SK-N-SH (cell line): ENCODE measurements around the gene MOCS2. TPM values are rescaled to one million over a fixed set of nuclear protein-coding genes. Genes with fewer than 3 reads are reported as not detected.
A peak's percentile ranks its signal among the peaks of the same experiment; 100 is the strongest.

Source experiments
- CTCF ChIA-PET: fragments of 300-600, 350-600 bp; formaldehyde crosslinking; extraction: SDS; loops from one replicate; lab custom pipeline; 2021; lab: Yijun Ruan, JAX
- POLR2A ChIA-PET: fragments of 350-600 bp; sonication (Branson Sonifier 250); formaldehyde crosslinking; extraction: SDS; loops from one replicate; lab custom pipeline; 2020; ENCODE audit warnings: antibody characterized with exemption, inconsistent platforms; lab: Yijun Ruan, JAX
- DNase-seq: peaks from one replicate; pipeline ENCODE4 v3.0.0; 2012
- H2AFZ ChIP-seq: fragments of 200-600 bp; sonication (generic); 2 replicates; pipeline ENCODE4 v1.8.1; 2016; ENCODE audit warnings: antibody characterized with exemption, mild to moderate bottlenecking, low read depth
- H3F3A ChIP-seq: fragments of 200-600 bp; sonication (generic); replicated peaks from 2 replicates; pipeline ENCODE3; 2016; ENCODE audit warnings: antibody characterized with exemption, mild to moderate bottlenecking; ENCODE audit not compliant: insufficient read depth
- H3K27ac ChIP-seq, 2 experiments: fragments of 200-500 bp in 1 of 2; fragments of 200-600 bp in 1 of 2; sonication (Bioruptor generic) in 1 of 2; sonication (generic), shearing (Covaris generic) in 1 of 2; 2 replicates each; pipeline versions ENCODE4 v1.5.1 to v1.6.1; 2014 to 2016; ENCODE audit warnings: low read depth in 2 of 2, inconsistent platforms in 1 of 2, low read length in 1 of 2, mild to moderate bottlenecking in 1 of 2, mixed read lengths in 1 of 2
- H3K27me3 ChIP-seq: fragments of 200-600 bp; sonication (generic), shearing (Covaris generic); 2 replicates; pipeline ENCODE4 v1.6.1; 2016; ENCODE audit warnings: mixed run types; ENCODE audit not compliant: insufficient read depth
- H3K36me3 ChIP-seq, 2 experiments: fragments of 200-500 bp in 1 of 2; fragments of 200-600 bp in 1 of 2; sonication (Bioruptor generic) in 1 of 2; sonication (generic) in 1 of 2; replicated peaks in 1 of 2; 2 replicates each; pipeline versions ENCODE3 to v1.5.1; 2014 to 2016; ENCODE audit warnings: low read length in 1 of 2, mild to moderate bottlenecking in 1 of 2; ENCODE audit not compliant: insufficient read depth in 2 of 2, control insufficient read depth in 1 of 2
- H3K4me1 ChIP-seq, 2 experiments: fragments of 200-500 bp in 1 of 2; fragments of 200-600 bp in 1 of 2; sonication (Bioruptor generic) in 1 of 2; sonication (generic), shearing (Covaris generic) in 1 of 2; 2 replicates each; pipeline versions ENCODE4 v1.5.1 to v1.6.1; 2014 to 2016; ENCODE audit warnings: low read depth in 1 of 2, low read length in 1 of 2, mixed run types in 1 of 2; ENCODE audit not compliant: insufficient read depth in 2 of 2, control insufficient read depth in 1 of 2
- H3K4me2 ChIP-seq: fragments of 200-600 bp; sonication (generic), shearing (Covaris generic); 2 replicates; pipeline ENCODE4 v1.6.1; 2017; ENCODE audit warnings: mixed run types
- H3K4me3 ChIP-seq, 2 experiments: fragments of 200-500 bp in 1 of 2; fragments of 200-600 bp in 1 of 2; sonication (Bioruptor generic) in 1 of 2; sonication (generic), shearing (Covaris generic) in 1 of 2; 2 replicates each; pipeline versions ENCODE4 v1.5.1 to v1.8.1; 2014 to 2016; ENCODE audit warnings: low read depth in 2 of 2, inconsistent platforms in 1 of 2, low read length in 1 of 2, mild to moderate bottlenecking in 1 of 2, mixed read lengths in 1 of 2, moderate library complexity in 1 of 2
- H3K79me2 ChIP-seq: fragments of 200-600 bp; sonication (generic); 2 replicates; pipeline ENCODE4 v1.8.1; 2017; ENCODE audit warnings: mild to moderate bottlenecking; ENCODE audit not compliant: insufficient read depth
- H3K9ac ChIP-seq: fragments of 200-600 bp; sonication (generic); 2 replicates; pipeline ENCODE4 v1.6.1; 2017; ENCODE audit warnings: mixed run types
- H3K9me2 ChIP-seq: fragments of 200-600 bp; sonication (generic); 2 replicates; pipeline ENCODE4 v1.6.1; 2017; ENCODE audit warnings: mixed run types
- H3K9me3 ChIP-seq: fragments of 200-600 bp; sonication (generic); 2 replicates; pipeline ENCODE4 v1.6.1; 2017; ENCODE audit warnings: mixed run types, mild to moderate bottlenecking, moderate library complexity
- H4K20me1 ChIP-seq: fragments of 200-600 bp; sonication (generic); 2 replicates; pipeline ENCODE4 v1.6.1; 2017; ENCODE audit warnings: mild to moderate bottlenecking, mixed run types; ENCODE audit not compliant: insufficient read depth
- CHD2 ChIP-seq: fragments of 150-350 bp; IDR thresholded peaks from 2 replicates; pipeline ENCODE4 v1.6.1; 2018; ENCODE audit warnings: low read length; ENCODE audit not compliant: partially characterized antibody
- ELF1 ChIP-seq: IDR thresholded peaks from 2 replicates; pipeline ENCODE4 v1.4.0; 2012
- FOSL2 ChIP-seq: IDR thresholded peaks from 2 replicates; pipeline ENCODE4 v1.4.0; 2012; ENCODE audit warnings: low read depth, mild to moderate bottlenecking, moderate library complexity, borderline replicate concordance
- FOXJ3 ChIP-seq: sonication (generic); formaldehyde crosslinking; IDR thresholded peaks from 2 replicates; pipeline ENCODE4 v1.5.1; 2020; ENCODE audit warnings: mild to moderate bottlenecking, missing genetic modification reagents
- IRF3 ChIP-seq: fragments of 150-350 bp; IDR thresholded peaks from 2 replicates; pipeline ENCODE4 v1.6.1; 2016; ENCODE audit warnings: mild to moderate bottlenecking, low read depth, low read length
- MEF2A ChIP-seq: IDR thresholded peaks from 2 replicates; pipeline ENCODE4 v1.4.0; 2012; ENCODE audit warnings: low read depth, borderline replicate concordance
- POLR2AphosphoS5 ChIP-seq: IDR thresholded peaks from 2 replicates; pipeline ENCODE4 v1.6.1; 2012; ENCODE audit warnings: low read depth, low read length
- RFX5 ChIP-seq: IDR thresholded peaks from 2 replicates; pipeline ENCODE4 v1.6.1; 2012; ENCODE audit warnings: mild to moderate bottlenecking, improper control_type of control experiment, low read length
- RXRA ChIP-seq: IDR thresholded peaks from 2 replicates; pipeline ENCODE4 v1.4.0; 2012; ENCODE audit warnings: low read depth, mild to moderate bottlenecking, borderline replicate concordance
- SMC3 ChIP-seq: IDR thresholded peaks from 2 replicates; pipeline ENCODE4 v1.6.1; 2012; ENCODE audit warnings: low read depth, low read length, improper control_type of control experiment
- TCF12 ChIP-seq: IDR thresholded peaks from 2 replicates; pipeline ENCODE4 v1.4.0; 2012
- USF2 ChIP-seq: fragments of 150-350 bp; IDR thresholded peaks from 2 replicates; pipeline ENCODE4 v1.6.1; 2017; ENCODE audit warnings: antibody characterized with exemption, low read length, low read depth, borderline replicate concordance
- WGBS: methylation state at CpG from one replicate; pipeline ENCODE4 v1.1.6; 2017; ENCODE audit warnings: low lambda C conversion rate; 5-methylcytosine and 5-hydroxymethylcytosine counted together
- polyA plus RNA-seq, 3 experiments: library from polyadenylated mRNA; depleted of rRNA; stranded (reverse); fragments of >200 nt; gene quantifications; 2 replicates each; pipeline ENCODE4 v1.2.3, GENCODE V29; 2012

MOCS2 gene
- polyA plus RNA-seq, 1 of the 3 experiments (the other 2 are of a cell fraction) = 26.4 TPM

GRCh38 chr5:53084546-53085255, 24.9 kb downstream of the MOCS2 start:
- H3K79me2 ChIP-seq = no peaks in the 10 kb centered on the region
- no peak overlapping the region for H3K27ac ChIP-seq
- H3K9ac ChIP-seq = no peak overlapping the region
- no peaks in the 10 kb centered on the region for H3K27me3 ChIP-seq
- 90% methylated on average over 4 of the region's 4 CpGs for WGBS
- no peak overlapping the region for H3K4me2 ChIP-seq
- peaks cover 37% of the 10 kb centered on the region for H3F3A ChIP-seq
- H3K36me3 ChIP-seq = peaks cover 67 to 88% of the 10 kb centered on the region in 2 experiments
- CTCF ChIA-PET = interaction anchor here (2.1 kb wide), 1 partner anchor 136 kb away, joined by 7 read pairs; no protein-coding TSS in a partner anchor
- POLR2A ChIA-PET = no interaction called here
- no peak overlapping the region for H3K4me3 ChIP-seq
- no peaks in the 10 kb centered on the region for H3K9me3 ChIP-seq
- no peaks in the 10 kb centered on the region for H3K9me2 ChIP-seq
- TF ChIP-seq USF2 = no peak
- no peak for TF ChIP-seq SMC3
- TF ChIP-seq RXRA = no peak
- no peak for TF ChIP-seq RFX5
- no peak for TF ChIP-seq FOSL2
- TF ChIP-seq POLR2AphosphoS5 = no peak
- TF ChIP-seq MEF2A = no peak
- TF ChIP-seq CHD2 = no peak
- DNase-seq = no peak
- no peak overlapping the region for H2AFZ ChIP-seq
- no peaks in the 10 kb centered on the region for H4K20me1 ChIP-seq
- peaks cover 0 to 10% of the 10 kb centered on the region in 2 experiments; a peak in 2 of 4 replicates for H3K4me1 ChIP-seq

GRCh38 chr5:53083927-53084326, 25.6 kb downstream of the MOCS2 start:
- ChIA-PET CTCF (interaction anchor here (2.1 kb wide), 1 partner anchor 135 kb away, joined by 7 read pairs; no protein-coding TSS in a partner anchor), POLR2A (no interaction called here)

More at GRCh38 chr5:53083927-53084326, 25.6 kb downstream of the MOCS2 start:
- Histone ChIP-seq H3K27me3 (no peaks in the 10 kb centered on the region), H3K9me3 (no peaks in the 10 kb centered on the region), H3F3A (peaks cover 33% of the 10 kb centered on the region), H3K36me3 (peaks cover 74 to 92% of the 10 kb centered on the region in 2 experiments), H2AFZ (no peak overlapping the region), H3K4me1 (peaks cover 0 to 3% of the 10 kb centered on the region in 2 experiments; a peak in 2 of 4 replicates), H3K4me3 (no peak overlapping the region), H3K9me2 (no peaks in the 10 kb centered on the region), H4K20me1 (no peaks in the 10 kb centered on the region), H3K27ac (0 out of 4 replicates have a peak overlapping the region, but pooled peaks of 1 of the 2 experiments have one; percentile 5), H3K4me2 (no peak overlapping the region), H3K79me2 (no peaks in the 10 kb centered on the region), H3K9ac (no peak overlapping the region)
- no peak for DNase-seq
- TF ChIP-seq POLR2AphosphoS5 (no peak), SMC3 (no peak), IRF3 (no peak), FOXJ3 (CRISPR knock-in tag) (no peak), TCF12 (no peak), ELF1 (no peak)
